Measurements from ENCODE around the gene MSMB.
"Not testable (repeated sequence)": the region's sequence is repeated elsewhere in the genome, so short reads cannot be mapped to it uniquely, and the experiment has no call there.

Gene MSMB

GRCh38 chr10:46069771-46070463, 23.8 kb upstream of the MSMB start:
- DNase-seq (ENCODE audit: low read depth in 2 of 2) = no peak

GRCh38 chr10:46068905-46069304, 22.8 kb upstream of the MSMB start:
- DNase-seq (ENCODE audit: low read depth in 2 of 2) = no peak

GRCh38 chr10:46068117-46068516, 22.0 kb upstream of the MSMB start:
- DNase-seq (ENCODE audit: low read depth in 2 of 2) = no peak

- DNase-seq (ENCODE audit: low read depth in 2 of 2) = no peak
These were observed 18.3 kb upstream of the MSMB start for GRCh38 chr10:46064269-46064817.

GRCh38 chr10:46062723-46063428, 16.8 kb upstream of the MSMB start:
- DNase-seq (ENCODE audit: low read depth in 2 of 2) = no peak

- no peak for DNase-seq (ENCODE audit: low read depth in 2 of 2)
These were observed 14.6 kb upstream of the MSMB start for GRCh38 chr10:46060706-46061105.

- DNase-seq (ENCODE audit: low read depth in 2 of 2) = not testable (repeated sequence)
These were observed 11.9 kb upstream of the MSMB start for GRCh38 chr10:46057927-46058326.

GRCh38 chr10:46057038-46057437, 11.0 kb upstream of the MSMB start:
- no peak for DNase-seq (ENCODE audit: low read depth in 2 of 2)

- no peak for DNase-seq (ENCODE audit: low read depth in 2 of 2)
These were observed 9.7 kb upstream of the MSMB start for GRCh38 chr10:46055771-46056170.

GRCh38 chr10:46053534-46054434, 7.7 kb upstream of the MSMB start:
- DNase-seq (ENCODE audit: low read depth in 2 of 2) = no peak

GRCh38 chr10:46052791-46053375, 6.8 kb upstream of the MSMB start:
- no peak for DNase-seq (ENCODE audit: low read depth in 2 of 2)

- DNase-seq (ENCODE audit: low read depth in 2 of 2) = no peak
These were observed 6.2 kb upstream of the MSMB start for GRCh38 chr10:46052057-46052790.

- no peak for DNase-seq (ENCODE audit: low read depth in 2 of 2)
These were observed 5.0 kb upstream of the MSMB start for GRCh38 chr10:46050941-46051623.

- DNase-seq (ENCODE audit: low read depth in 2 of 2) = not testable (repeated sequence)
These were observed 3.4 kb upstream of the MSMB start for GRCh38 chr10:46049497-46049831.

- DNase-seq (ENCODE audit: low read depth in 2 of 2) = no peak
These were observed 2.1 kb upstream of the MSMB start for GRCh38 chr10:46048152-46048551.

- DNase-seq (ENCODE audit: low read depth in 2 of 2) = no peak
These were observed 3.5 kb downstream of the MSMB start for GRCh38 chr10:46042527-46042926.

- no peak for DNase-seq (ENCODE audit: low read depth in 2 of 2)
These were observed 6.1 kb downstream of the MSMB start for GRCh38 chr10:46040004-46040403.

GRCh38 chr10:46037107-46037825, 8.8 kb downstream of the MSMB start:
- no peak for DNase-seq (ENCODE audit: low read depth in 2 of 2)

GRCh38 chr10:46035923-46036849, 9.9 kb downstream of the MSMB start:
- no peak for DNase-seq (ENCODE audit: low read depth in 2 of 2)

Measured in stimulated activated CD8-positive, alpha-beta memory T cell treated with anti-CD3 and anti-CD28 coated beads, Interleukin-15, amount 100 ng/mL, for 48 hours (primary cell).